Smooth muscle cell (in vitro differentiated cells): Measurements from ENCODE around the gene MZT2B. TPM values are rescaled to one million over a fixed set of nuclear protein-coding genes. Genes with fewer than 3 reads are reported as not detected.
A peak's percentile ranks its signal among the peaks of the same experiment; 100 is the strongest.
"Not testable (repeated sequence)": the region's sequence is repeated elsewhere in the genome, so short reads cannot be mapped to it uniquely, and the experiment has no call there.

ENCODE experiments used
- DNase-seq: peaks from one replicate; lab custom pipeline; 2025; ENCODE audit not compliant: unreplicated experiment; lab: John Stamatoyannopoulos, UW
- H2AFZ ChIP-seq: fragments of 200-600 bp; sonication (generic); 2 replicates; pipeline ENCODE4 v1.6.0; 2016; ENCODE audit warnings: antibody characterized with exemption, low read depth, mild to moderate bottlenecking
- H3F3A ChIP-seq: fragments of 200-600 bp; sonication (generic); 2 replicates; pipeline ENCODE4 v1.6.0; 2017; ENCODE audit warnings: antibody characterized with exemption, low read depth
- H3K27ac ChIP-seq: fragments of 200-600 bp; sonication (generic); 2 replicates; pipeline ENCODE4 v1.5.1; 2016; ENCODE audit warnings: low read depth, mild to moderate bottlenecking
- H3K27me3 ChIP-seq: fragments of 200-600 bp; sonication (generic); 2 replicates; pipeline ENCODE4 v1.6.1; 2016; ENCODE audit warnings: low read depth, mild to moderate bottlenecking
- H3K36me3 ChIP-seq: fragments of 200-600 bp; sonication (generic); 2 replicates; pipeline ENCODE4 v1.5.1; 2016; ENCODE audit warnings: low read depth
- H3K4me1 ChIP-seq: fragments of 200-600 bp; sonication (generic); 2 replicates; pipeline ENCODE4 v1.5.1; 2016; ENCODE audit warnings: low read depth
- H3K4me2 ChIP-seq: fragments of 200-600 bp; sonication (generic); 2 replicates; pipeline ENCODE4 v1.6.0; 2016; ENCODE audit warnings: mild to moderate bottlenecking
- H3K4me3 ChIP-seq: fragments of 200-600 bp; sonication (generic); 2 replicates; pipeline ENCODE4 v1.5.1; 2016; ENCODE audit warnings: mild to moderate bottlenecking
- H3K79me2 ChIP-seq: fragments of 200-600 bp; sonication (generic); 2 replicates; pipeline ENCODE4 v1.6.0; 2016; ENCODE audit warnings: low read depth, mild to moderate bottlenecking
- H3K9ac ChIP-seq: fragments of 200-600 bp; sonication (generic); 2 replicates; pipeline ENCODE4 v1.6.0; 2016; ENCODE audit warnings: low read depth
- H3K9me3 ChIP-seq: fragments of 200-600 bp; sonication (generic); replicated peaks from 2 replicates; pipeline ENCODE4 v1.5.1; 2016; ENCODE audit warnings: low read depth
- H4K20me1 ChIP-seq: fragments of 200-600 bp; sonication (generic); 2 replicates; pipeline ENCODE4 v1.6.0; 2016; ENCODE audit warnings: low read depth
- CTCF ChIP-seq: fragments of 200-600 bp; sonication (generic); IDR thresholded peaks from 2 replicates; pipeline ENCODE4 v1.5.1; 2017; ENCODE audit warnings: borderline replicate concordance, mild to moderate bottlenecking, antibody characterized with exemption; ENCODE audit not compliant: insufficient read depth, poor library complexity, severe bottlenecking
- WGBS: methylation state at CpG from one replicate; pipeline ENCODE4 v1.1.7; 2016; ENCODE audit warnings: low lambda C conversion rate; 5-methylcytosine and 5-hydroxymethylcytosine counted together
- polyA plus RNA-seq: library from polyadenylated mRNA; unstranded; fragments of >200 nt; fragmentation: Nextera tagmentation; extraction: Ambion mirVana; gene quantifications from 2 replicates; pipeline ENCODE4 v1.2.1, GENCODE V29; 2016
- total RNA-seq: library from RNA; depleted of rRNA; stranded (reverse); fragments of >200 nt; gene quantifications from 2 replicates; pipeline ENCODE4 v1.2.3, GENCODE V29; 2014

MZT2B gene
- total and polyA plus RNA-seq, 2 experiments from 2014 or later, result 134 to 412 TPM

GRCh38 chr2:130155956-130156623, 26.0 kb upstream of the MZT2B start:
- not testable (repeated sequence) for H3K9me3 ChIP-seq, H2AFZ ChIP-seq, H4K20me1 ChIP-seq, H3K9ac ChIP-seq, H3K27ac ChIP-seq, H3K4me3 ChIP-seq, DNase-seq, H3K36me3 ChIP-seq, H3K4me1 ChIP-seq, H3F3A ChIP-seq, H3K27me3 ChIP-seq, H3K79me2 ChIP-seq, H3K4me2 ChIP-seq
- peak; percentile 36 for TF ChIP-seq CTCF
- WGBS, result 83% methylated on average over 16 of the region's 16 CpGs

- Histone ChIP-seq H3K9ac (no peak overlapping the region), H3F3A (no peaks in the 10 kb centered on the region), H3K9me3 (no peaks in the 10 kb centered on the region), H3K27ac (no peak overlapping the region), H2AFZ (no peak overlapping the region), H3K27me3 (no peaks in the 10 kb centered on the region), H3K4me3 (no peak overlapping the region), H3K4me2 (no peak overlapping the region), H3K36me3 (no peaks in the 10 kb centered on the region), H4K20me1 (no peaks in the 10 kb centered on the region), H3K79me2 (no peaks in the 10 kb centered on the region), H3K4me1 (no peaks in the 10 kb centered on the region)
- no peak for DNase-seq
- no peak for TF ChIP-seq CTCF
- WGBS, result 99% methylated on average over 9 of the region's 9 CpGs
These were observed 25.4 kb upstream of the MZT2B start for GRCh38 chr2:130156624-130157004.

- not testable (repeated sequence) for H3K27me3 ChIP-seq, H3K36me3 ChIP-seq
- WGBS, result 89% methylated on average over 12 of the region's 12 CpGs
These were observed 24.7 kb upstream of the MZT2B start for GRCh38 chr2:130157354-130157753.

GRCh38 chr2:130157825-130158514, 24.1 kb upstream of the MZT2B start:
- H3K9me3 ChIP-seq, H3K4me2 ChIP-seq, H3K79me2 ChIP-seq, H3F3A ChIP-seq, H2AFZ ChIP-seq, H3K4me1 ChIP-seq, DNase-seq, H3K36me3 ChIP-seq, H3K9ac ChIP-seq, H3K27ac ChIP-seq, H3K27me3 ChIP-seq, H3K4me3 ChIP-seq, H4K20me1 ChIP-seq: not testable (repeated sequence)
- 93% methylated on average over 13 of the region's 13 CpGs for WGBS

More at GRCh38 chr2:130157354-130157753, 24.7 kb upstream of the MZT2B start:
- H3K9ac ChIP-seq, H3K4me2 ChIP-seq, H3K79me2 ChIP-seq, H3K4me1 ChIP-seq, H4K20me1 ChIP-seq, H3F3A ChIP-seq, H3K9me3 ChIP-seq, H3K27ac ChIP-seq, DNase-seq, H3K4me3 ChIP-seq, H2AFZ ChIP-seq: not testable (repeated sequence)
